Neural cell (in vitro differentiated cells): Measurements from ENCODE around the gene DOK5.

Experiments
- MXI1 ChIP-seq: fragments of 450-650 bp; conservative IDR thresholded peaks from 2 replicates; pipeline ENCODE4 v1.6.1; 2014; ENCODE audit warnings: antibody characterized with exemption, mild to moderate bottlenecking; ENCODE audit not compliant: poor library complexity, severe bottlenecking
- POLR2AphosphoS5 ChIP-seq: IDR thresholded peaks from 2 replicates; pipeline ENCODE4 v1.6.1; 2012
- SMC3 ChIP-seq: fragments of 450-650 bp; conservative IDR thresholded peaks from 2 replicates; pipeline ENCODE4 v1.6.1; 2014; ENCODE audit warnings: antibody characterized with exemption, mild to moderate bottlenecking, moderate library complexity; ENCODE audit not compliant: poor library complexity
- TAF1 ChIP-seq: IDR thresholded peaks from 2 replicates; pipeline ENCODE4 v1.6.1; 2012; ENCODE audit warnings: low read depth
- TF ChIP-seq, protein P1 (sequence below): fragments of 450-650 bp; IDR thresholded peaks from 2 replicates; pipeline ENCODE4 v1.5.1; 2014; ENCODE audit warnings: antibody characterized with exemption, mild to moderate bottlenecking, moderate library complexity; ENCODE audit not compliant: poor library complexity, severe bottlenecking
- TF ChIP-seq, protein P2 (sequence below): IDR thresholded peaks from 2 replicates; pipeline ENCODE4 v1.6.1; 2012; ENCODE audit warnings: borderline replicate concordance

DNA sequence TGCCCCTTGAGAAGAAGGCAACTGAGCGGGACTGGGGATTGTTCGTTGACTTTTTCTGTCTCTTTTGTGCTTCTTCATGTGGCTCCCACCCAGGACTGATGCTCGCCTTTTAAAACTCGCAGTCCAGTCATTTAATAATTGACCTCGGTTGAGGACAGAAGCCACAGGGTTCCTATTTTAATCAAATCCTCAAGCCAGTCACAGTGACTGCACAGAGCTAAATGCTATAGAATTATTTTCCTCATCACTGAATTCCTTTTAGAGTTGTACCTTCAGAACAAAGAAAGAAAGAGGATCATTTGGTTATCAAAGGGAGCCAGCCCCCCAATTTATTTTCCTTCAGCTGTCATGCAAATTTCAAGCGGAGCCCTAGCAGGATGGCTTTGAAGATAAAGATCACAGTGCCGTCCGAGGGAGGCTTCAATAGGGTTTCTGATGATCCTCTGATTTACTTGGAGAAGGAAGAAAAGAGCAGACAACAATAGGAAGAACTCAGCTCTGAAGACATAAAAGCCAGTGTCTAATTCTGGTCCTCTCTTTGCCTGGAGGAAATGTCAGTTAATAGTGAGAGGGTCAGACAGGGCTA is 186.6 kb downstream of the DOK5 start:
- TF ChIP-seq, protein P1, sequence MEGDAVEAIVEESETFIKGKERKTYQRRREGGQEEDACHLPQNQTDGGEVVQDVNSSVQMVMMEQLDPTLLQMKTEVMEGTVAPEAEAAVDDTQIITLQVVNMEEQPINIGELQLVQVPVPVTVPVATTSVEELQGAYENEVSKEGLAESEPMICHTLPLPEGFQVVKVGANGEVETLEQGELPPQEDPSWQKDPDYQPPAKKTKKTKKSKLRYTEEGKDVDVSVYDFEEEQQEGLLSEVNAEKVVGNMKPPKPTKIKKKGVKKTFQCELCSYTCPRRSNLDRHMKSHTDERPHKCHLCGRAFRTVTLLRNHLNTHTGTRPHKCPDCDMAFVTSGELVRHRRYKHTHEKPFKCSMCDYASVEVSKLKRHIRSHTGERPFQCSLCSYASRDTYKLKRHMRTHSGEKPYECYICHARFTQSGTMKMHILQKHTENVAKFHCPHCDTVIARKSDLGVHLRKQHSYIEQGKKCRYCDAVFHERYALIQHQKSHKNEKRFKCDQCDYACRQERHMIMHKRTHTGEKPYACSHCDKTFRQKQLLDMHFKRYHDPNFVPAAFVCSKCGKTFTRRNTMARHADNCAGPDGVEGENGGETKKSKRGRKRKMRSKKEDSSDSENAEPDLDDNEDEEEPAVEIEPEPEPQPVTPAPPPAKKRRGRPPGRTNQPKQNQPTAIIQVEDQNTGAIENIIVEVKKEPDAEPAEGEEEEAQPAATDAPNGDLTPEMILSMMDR, result no peak
- no peak for TF ChIP-seq TAF1
- no peak for TF ChIP-seq MXI1
- no peak for TF ChIP-seq POLR2AphosphoS5
- TF ChIP-seq, protein P2, sequence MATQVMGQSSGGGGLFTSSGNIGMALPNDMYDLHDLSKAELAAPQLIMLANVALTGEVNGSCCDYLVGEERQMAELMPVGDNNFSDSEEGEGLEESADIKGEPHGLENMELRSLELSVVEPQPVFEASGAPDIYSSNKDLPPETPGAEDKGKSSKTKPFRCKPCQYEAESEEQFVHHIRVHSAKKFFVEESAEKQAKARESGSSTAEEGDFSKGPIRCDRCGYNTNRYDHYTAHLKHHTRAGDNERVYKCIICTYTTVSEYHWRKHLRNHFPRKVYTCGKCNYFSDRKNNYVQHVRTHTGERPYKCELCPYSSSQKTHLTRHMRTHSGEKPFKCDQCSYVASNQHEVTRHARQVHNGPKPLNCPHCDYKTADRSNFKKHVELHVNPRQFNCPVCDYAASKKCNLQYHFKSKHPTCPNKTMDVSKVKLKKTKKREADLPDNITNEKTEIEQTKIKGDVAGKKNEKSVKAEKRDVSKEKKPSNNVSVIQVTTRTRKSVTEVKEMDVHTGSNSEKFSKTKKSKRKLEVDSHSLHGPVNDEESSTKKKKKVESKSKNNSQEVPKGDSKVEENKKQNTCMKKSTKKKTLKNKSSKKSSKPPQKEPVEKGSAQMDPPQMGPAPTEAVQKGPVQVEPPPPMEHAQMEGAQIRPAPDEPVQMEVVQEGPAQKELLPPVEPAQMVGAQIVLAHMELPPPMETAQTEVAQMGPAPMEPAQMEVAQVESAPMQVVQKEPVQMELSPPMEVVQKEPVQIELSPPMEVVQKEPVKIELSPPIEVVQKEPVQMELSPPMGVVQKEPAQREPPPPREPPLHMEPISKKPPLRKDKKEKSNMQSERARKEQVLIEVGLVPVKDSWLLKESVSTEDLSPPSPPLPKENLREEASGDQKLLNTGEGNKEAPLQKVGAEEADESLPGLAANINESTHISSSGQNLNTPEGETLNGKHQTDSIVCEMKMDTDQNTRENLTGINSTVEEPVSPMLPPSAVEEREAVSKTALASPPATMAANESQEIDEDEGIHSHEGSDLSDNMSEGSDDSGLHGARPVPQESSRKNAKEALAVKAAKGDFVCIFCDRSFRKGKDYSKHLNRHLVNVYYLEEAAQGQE, result no peak
- TF ChIP-seq SMC3, result no peak
